T-helper 2 cell treated with Interferon-gamma antibody and Interleukin-4, amounts not matched to agents 100 ng/mL and 5 ng/mL, for 36 hours (primary cell): ENCODE data around the gene DYNLRB1. TPM values are rescaled to one million over a fixed set of nuclear protein-coding genes. Genes with fewer than 3 reads are reported as not detected.
"Not testable (repeated sequence)": the region's sequence is repeated elsewhere in the genome, so short reads cannot be mapped to it uniquely, and the experiment has no call there.

ENCODE experiments used
- intact Hi-C: fragments of 100-400 bp; cut with micrococcal nuclease; formaldehyde crosslinking; loops from one replicate; pipeline ENCODE4 v1.15.1; 2023
- total RNA-seq: library from RNA; stranded (reverse); gene quantifications from 2 replicates; pipeline ENCODE4 v1.2.3, GENCODE V29; 2022

The DYNLRB1 gene
- 84.1 and 85.4 TPM in 2 replicates for total RNA-seq

DNA sequence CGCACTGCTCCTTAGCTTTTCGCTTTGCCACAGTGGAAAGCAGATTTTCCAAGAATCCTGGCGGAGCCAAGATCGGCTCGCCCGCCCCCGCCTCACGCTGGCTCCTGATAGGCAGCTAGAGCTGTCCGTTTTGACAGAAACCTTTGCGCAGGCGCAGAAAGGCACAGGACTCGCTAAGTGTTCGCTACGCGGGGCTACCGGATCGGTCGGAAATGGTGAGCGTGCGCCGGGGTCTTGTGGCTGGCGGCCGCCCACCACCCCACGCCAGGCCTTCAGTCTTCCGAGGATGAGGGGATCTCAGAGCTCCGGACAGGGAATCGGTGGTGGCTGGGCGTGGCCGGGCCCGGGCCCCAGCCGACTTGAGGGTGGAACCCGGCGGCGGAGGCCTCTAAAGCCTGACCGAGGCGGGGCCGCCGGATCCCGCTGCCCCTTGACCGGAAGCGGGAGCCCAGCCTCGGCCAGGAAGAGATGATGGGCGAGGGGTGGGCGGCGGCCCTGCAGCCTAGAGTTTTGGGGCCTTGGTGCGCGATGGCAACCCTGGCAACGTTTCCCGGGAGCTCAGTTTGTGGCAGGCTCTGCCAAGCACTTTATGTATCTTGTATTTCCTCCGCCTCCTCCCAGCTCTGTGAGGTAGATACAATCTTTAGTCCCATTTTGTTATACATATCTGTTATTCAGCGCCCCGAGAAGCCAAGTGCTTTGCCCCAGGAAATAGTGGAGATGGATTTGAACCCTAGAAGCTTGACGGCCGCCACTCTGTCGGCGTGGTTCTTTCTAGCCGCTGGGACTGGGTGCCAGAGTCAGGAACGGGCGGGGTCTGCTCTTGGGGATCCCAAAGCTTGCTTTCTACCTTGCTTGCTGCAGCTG, at the start of gene DYNLRB1:
Gene DYNLRB1 (plus strand): TSS at position 176 of the 867 bp plus-strand sequence. CDS start 37 bp downstream, at position 213.
- intact Hi-C loops: loop anchor here (1.0 to 2.0 kb wide), 5 partner anchors 161 to 524 kb away; partner anchors contain the start of genes AHCY, PIGU and RALY

DNA sequence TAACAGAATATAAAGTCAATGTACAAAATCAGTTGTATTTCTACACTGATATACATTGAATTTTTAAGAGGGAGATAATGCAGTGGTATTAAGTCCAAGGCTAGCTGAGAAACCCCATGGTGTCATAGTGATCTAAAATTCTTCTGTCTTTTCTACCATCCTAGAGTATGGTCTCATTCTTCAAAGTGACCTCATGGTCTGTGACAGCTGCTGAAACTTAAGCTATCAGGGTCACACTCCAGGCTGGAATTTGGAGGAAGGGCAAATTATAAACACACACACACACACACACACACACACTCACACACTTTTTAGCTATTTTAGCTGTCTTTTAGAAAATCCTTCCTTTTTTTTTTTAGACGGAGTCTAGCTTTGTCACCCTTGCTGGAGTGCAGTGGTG, 47.3 kb upstream of the DYNLRB1 start:
- intact Hi-C loops: no loop called here

DNA sequence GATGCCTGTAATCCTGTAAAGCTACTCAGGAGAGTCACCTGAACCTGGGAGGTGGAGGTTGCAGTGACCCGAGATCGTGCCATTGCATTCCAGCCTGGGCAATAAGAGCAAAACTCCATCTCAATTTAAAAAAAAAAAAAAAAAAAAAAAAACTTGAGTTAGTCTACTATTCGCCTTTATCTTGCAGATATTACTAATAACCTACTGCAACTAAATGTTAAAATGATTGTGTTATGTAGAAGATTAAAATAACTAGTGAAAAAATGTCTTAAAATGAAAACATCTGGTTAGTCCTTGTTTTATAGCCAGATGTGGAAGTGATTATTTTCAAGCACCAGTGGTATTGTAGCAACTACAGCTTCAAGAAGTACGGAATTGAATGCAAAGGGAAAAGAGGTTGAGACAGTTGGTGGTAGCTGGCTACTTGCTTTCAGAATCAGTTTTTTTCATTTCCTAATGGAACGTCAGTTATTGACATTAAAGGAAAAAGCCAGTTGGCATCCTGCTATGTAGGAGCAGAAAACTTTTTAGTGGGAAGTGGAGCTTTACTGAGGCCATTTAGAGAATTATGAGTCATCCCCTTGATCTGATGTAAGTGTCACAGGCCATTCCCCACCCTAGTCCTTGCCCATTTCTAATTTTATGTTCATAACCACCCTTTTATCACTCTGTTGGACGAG, 43.8 kb upstream of the DYNLRB1 start:
- intact Hi-C loops: no loop called here

DNA sequence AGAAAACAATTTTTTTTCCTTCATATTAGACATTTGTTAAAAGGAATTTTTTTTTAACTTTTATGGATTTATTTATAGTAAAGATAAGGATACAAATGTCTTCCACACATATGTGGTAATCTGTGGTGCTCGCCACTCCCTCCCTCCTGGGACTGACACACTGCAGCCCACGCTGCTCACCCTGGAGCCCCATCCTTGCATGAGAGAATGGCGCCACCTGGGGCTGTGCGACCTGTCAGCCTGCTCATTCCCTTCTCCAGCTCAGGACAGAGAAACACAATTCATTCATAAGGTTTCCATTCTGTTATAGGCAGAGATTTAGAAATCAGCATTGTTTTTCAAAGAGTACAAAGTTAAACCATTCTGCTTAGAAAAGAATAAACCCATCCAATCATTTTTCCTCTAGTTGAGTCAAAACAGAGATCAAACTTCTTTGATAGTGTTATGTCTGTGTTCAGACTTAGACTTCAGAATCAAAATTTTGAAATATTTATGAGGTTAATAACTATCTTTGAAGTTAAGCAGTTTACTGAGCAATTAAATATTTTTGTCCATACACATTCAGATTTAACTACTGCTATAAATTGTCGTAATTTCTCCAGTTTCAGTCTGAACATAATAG, 42.8 kb upstream of the DYNLRB1 start:
- intact Hi-C loops: no loop called here

GRCh38 chr20:34475979-34476736, 40.1 kb upstream of the DYNLRB1 start:
- intact Hi-C loops: loop anchor here (2.0 kb wide), 1 partner anchor 163 kb away; no protein-coding TSS in a partner anchor

- intact Hi-C loops: no loop called here
Observed at GRCh38 chr20:34479627-34480026, 36.6 kb upstream of the DYNLRB1 start.

GRCh38 chr20:34482154-34482553, 34.1 kb upstream of the DYNLRB1 start:
- intact Hi-C loops: not testable (repeated sequence)

- intact Hi-C loops: not testable (repeated sequence)
Observed at GRCh38 chr20:34483585-34484220, 32.5 kb upstream of the DYNLRB1 start.

DNA sequence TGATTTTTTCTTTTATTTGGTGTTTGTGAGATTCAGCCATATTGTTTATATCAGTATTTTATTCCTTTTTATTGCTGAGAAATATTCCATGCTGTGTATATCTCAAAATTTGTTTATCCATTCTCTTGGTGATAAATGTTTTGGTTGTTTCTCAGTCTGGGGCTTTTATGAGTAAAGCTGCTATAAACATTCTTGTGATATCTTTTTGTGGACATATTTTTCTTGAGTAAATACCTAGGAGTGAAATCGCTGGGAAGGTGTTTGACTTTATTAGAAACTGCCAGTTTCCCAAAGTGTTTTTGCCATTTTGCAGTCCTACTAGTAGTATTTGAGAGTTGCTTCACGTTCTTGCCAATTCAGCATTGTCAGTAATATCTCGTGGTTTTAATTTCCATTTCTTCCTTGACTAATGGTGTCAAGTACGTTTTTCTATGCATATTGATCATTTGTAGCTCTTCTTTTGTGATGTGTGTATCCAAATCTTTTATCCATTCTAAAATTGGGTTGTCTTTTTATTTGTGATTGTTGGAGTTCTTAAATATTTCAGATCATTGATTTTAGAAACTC, 31.1 kb upstream of the DYNLRB1 start:
- intact Hi-C loops: no loop called here

DNA sequence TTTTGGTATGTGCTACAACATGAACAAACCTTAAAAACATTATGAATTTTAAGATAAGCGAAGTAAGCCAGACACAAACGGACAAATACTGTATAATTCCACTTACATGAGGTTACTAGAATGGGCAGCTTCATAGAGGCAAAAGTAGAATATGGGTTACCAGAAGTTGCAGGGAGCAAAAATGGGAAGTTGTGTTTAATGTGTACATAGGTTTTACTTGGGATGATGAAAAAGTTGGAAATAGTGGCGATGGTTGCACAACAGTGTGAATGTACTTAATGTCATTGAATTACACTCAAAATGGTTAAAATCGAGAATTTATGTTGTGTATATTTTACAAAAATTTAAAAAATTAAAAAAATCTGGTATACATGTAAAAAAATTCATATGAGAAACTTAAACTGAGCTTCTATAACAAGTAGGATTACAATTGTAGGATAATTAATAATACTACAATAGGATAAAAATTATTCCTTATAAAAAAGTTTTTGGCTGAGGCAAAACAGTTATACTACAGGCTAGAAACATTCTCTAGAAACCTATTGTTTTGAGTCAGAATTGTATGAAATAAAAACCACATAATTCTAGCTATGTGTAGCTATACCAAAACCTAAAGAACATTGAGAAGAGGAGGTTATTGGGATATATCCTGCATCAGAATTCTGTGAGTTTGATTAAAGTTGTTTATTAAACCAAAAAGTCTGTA, 24.8 kb upstream of the DYNLRB1 start:
- intact Hi-C loops: no loop called here

DNA sequence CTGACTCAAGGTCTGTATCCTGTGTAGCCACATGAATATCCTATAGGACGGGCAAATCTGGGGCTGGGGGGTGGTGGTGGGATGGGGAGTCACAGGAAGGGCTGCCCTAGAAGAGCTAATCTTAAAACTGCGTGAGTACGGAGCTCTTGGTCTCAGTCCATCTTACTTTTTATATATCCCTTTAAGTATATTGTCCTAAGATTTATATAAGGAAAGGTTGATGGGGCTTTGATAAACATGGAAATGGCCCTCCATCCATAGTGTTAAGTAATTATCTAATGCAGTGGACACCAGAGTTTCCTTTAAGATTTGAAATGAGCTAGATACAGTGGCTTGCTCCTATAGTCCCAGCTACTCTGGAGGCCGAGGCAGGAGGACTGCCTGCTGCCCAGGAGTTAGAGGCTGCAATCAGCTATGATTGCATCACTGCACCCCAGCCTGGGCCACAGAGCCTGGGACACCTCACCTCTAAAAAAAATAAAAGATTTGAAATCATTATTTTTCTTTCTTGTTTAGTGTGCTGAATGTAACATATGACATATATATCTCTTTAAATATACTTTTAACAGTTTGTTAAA, 24.2 kb upstream of the DYNLRB1 start:
- intact Hi-C loops: no loop called here

GRCh38 chr20:34493646-34494045, 22.6 kb upstream of the DYNLRB1 start:
- intact Hi-C loops: no loop called here

DNA sequence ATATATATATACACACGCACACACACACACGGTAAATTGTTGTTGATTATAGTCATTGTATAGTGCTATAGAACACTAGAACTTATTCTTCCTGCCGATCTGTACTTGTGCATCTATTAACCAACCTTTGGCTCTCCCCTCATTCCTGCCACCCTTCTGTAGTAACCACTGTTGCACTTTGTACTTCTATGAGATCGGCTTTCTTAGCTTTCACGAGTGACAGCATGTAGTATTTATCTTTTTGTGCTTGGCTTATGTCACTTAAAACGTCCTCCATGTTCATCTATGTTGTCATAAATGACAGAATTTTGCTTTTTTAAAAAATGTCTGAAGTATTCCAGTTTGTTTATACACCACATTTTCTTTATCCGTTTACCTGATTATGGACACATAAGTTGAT, 20.9 kb upstream of the DYNLRB1 start:
- intact Hi-C loops: no loop called here

- intact Hi-C loops: no loop called here
Observed at GRCh38 chr20:34495916-34496315, 20.3 kb upstream of the DYNLRB1 start.

- intact Hi-C loops: not testable (repeated sequence)
Observed at GRCh38 chr20:34497596-34497995, 18.6 kb upstream of the DYNLRB1 start.

DNA sequence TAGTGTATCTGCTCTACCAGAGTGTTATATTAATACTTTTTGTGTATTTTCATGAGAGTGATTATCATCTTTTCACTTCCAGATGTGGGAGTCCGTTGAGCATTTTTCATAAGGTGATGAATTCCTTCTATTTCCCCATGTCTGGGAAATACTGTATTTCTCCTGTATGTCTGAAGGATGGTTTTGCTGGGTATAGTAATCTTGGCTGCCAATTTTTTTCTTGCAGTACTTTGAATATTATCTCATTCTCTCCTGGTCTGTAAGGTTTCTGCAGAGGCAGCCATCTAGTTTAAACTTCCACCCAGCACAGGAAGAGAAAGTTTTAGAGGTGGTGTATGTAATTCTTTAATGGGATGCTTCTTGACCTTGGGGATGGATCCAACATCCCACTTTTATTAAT, 15.4 kb upstream of the DYNLRB1 start:
- intact Hi-C loops: no loop called here

- intact Hi-C loops: no loop called here
Observed at GRCh38 chr20:34506480-34506879, 9.7 kb upstream of the DYNLRB1 start.

- intact Hi-C loops: no loop called here
Observed at GRCh38 chr20:34507702-34508413, 8.4 kb upstream of the DYNLRB1 start.

GRCh38 chr20:34510575-34510974, 5.6 kb upstream of the DYNLRB1 start:
- intact Hi-C loops: no loop called here
